Keratinocyte (primary cell): ENCODE results near the gene PTGES3. TPM values are rescaled to one million over a fixed set of nuclear protein-coding genes. Genes with fewer than 3 reads are reported as not detected.

Source experiments
- DNase-seq: peaks from one replicate; pipeline ENCODE4 v3.0.0-alpha.2; 2011; ENCODE audit warnings: low read depth, missing footprints, low spot score
- FAIRE-seq: peaks from 2 replicates; lab custom pipeline; 2011; peaks lifted over from hg19 to GRCh38; lab: Jason Lieb, UNC
- H2AFZ ChIP-seq: 2 replicates; pipeline ENCODE4 v1.6.0; 2012; ENCODE audit warnings: low read length, control low read depth, inconsistent platforms; ENCODE audit not compliant: control insufficient read depth
- H3K27ac ChIP-seq: 2 replicates; pipeline ENCODE4 v1.5.1; 2011; ENCODE audit warnings: low read length; ENCODE audit not compliant: control insufficient read depth, insufficient read depth
- H3K27me3 ChIP-seq: 3 replicates; pipeline ENCODE4 v1.6.0; 2011; ENCODE audit warnings: low read length; ENCODE audit not compliant: control insufficient read depth, insufficient read depth; ENCODE audit errors: extremely low read depth
- H3K36me3 ChIP-seq, 2 experiments: 2 replicates in 1 of 2; 3 replicates in 1 of 2; pipeline ENCODE4 v1.5.1; 2011; ENCODE audit warnings: low read length in 2 of 2, mild to moderate bottlenecking in 1 of 2; ENCODE audit not compliant: control insufficient read depth in 2 of 2, insufficient read depth in 2 of 2; ENCODE audit errors: extremely low read depth in 1 of 2
- H3K4me1 ChIP-seq: 3 replicates; pipeline ENCODE4 v1.5.1; 2011; ENCODE audit warnings: low read length; ENCODE audit not compliant: control insufficient read depth, insufficient read depth; ENCODE audit errors: extremely low read depth
- H3K4me2 ChIP-seq: 3 replicates; pipeline ENCODE4 v1.6.0; 2011; ENCODE audit warnings: low read depth, low read length; ENCODE audit not compliant: control insufficient read depth, insufficient read depth; ENCODE audit errors: extremely low read depth
- H3K4me3 ChIP-seq, 3 experiments: fragments of 200-600 bp in 1 of 3; sonication (generic) in 1 of 3; 2 replicates in 2 of 3; 3 replicates in 1 of 3; pipeline ENCODE4 v1.5.1; 2011 to 2016; ENCODE audit warnings: low read length in 3 of 3, mild to moderate bottlenecking in 3 of 3, control low read depth in 2 of 3, inconsistent platforms in 1 of 3, low read depth in 1 of 3, mixed read lengths in 1 of 3, mixed run types in 1 of 3, moderate library complexity in 1 of 3; ENCODE audit not compliant: control insufficient read depth in 2 of 3, insufficient read depth in 2 of 3; ENCODE audit errors: extremely low read depth in 1 of 3
- H3K79me2 ChIP-seq: 2 replicates; pipeline ENCODE4 v1.6.0; 2012; ENCODE audit warnings: low read length; ENCODE audit not compliant: control insufficient read depth, insufficient read depth
- H3K9ac ChIP-seq: 3 replicates; pipeline ENCODE4 v1.6.0; 2011; ENCODE audit warnings: low read length; ENCODE audit not compliant: control insufficient read depth, insufficient read depth; ENCODE audit errors: extremely low read depth
- H3K9me1 ChIP-seq: 3 replicates; pipeline ENCODE4 v1.6.0; 2011; ENCODE audit warnings: low read length; ENCODE audit not compliant: control insufficient read depth, insufficient read depth; ENCODE audit errors: extremely low read depth
- H3K9me3 ChIP-seq: 2 replicates; pipeline ENCODE4 v1.5.1; 2012; ENCODE audit warnings: low read depth, low read length; ENCODE audit not compliant: control insufficient read depth
- H4K20me1 ChIP-seq: 3 replicates; pipeline ENCODE4 v1.6.0; 2011; ENCODE audit warnings: low read length; ENCODE audit not compliant: control insufficient read depth, insufficient read depth; ENCODE audit errors: extremely low read depth
- EZH2 ChIP-seq: IDR thresholded peaks from one replicate; pipeline ENCODE4 v1.6.1; 2012; ENCODE audit warnings: inconsistent platforms, mild to moderate bottlenecking, low read length, moderate library complexity
- dilution Hi-C: fragments of 300-500 bp; cut with MboI; formaldehyde crosslinking; loops from one replicate; pipeline ENCODE4 v1.7.0; 2020; ENCODE audit warnings: low sequenced_read_pairs; ENCODE audit not compliant: extremely low pct_ligation_motif_present
- polyA plus RNA-seq, 5 experiments: library from polyadenylated mRNA; depleted of rRNA in 3 of 5; stranded (reverse) in 3 of 5; stranded (forward) in 1 of 5; unstranded in 1 of 5; fragments of >200 nt; gene quantifications; 1 replicate in 1 of 5; 2 replicates in 3 of 5; 3 replicates in 1 of 5; pipeline versions ENCODE4 v1.2.1 to v1.2.3, GENCODE V29; 2011 to 2012; ENCODE audit warnings: missing spikeins in 2 of 5, low read depth in 1 of 5, low replicate concordance in 1 of 5
- TF ChIP-seq, protein P1 (sequence below), 3 experiments: IDR thresholded peaks in 1 of 3; conservative IDR thresholded peaks in 1 of 3; optimal IDR thresholded peaks in 1 of 3; 2 replicates in 2 of 3; 3 replicates in 1 of 3; pipeline versions ENCODE3 to v1.5.1; 2011; ENCODE audit warnings: low read length in 3 of 3, mild to moderate bottlenecking in 3 of 3, moderate library complexity in 2 of 3, control low read depth in 1 of 3, inconsistent platforms in 1 of 3; ENCODE audit not compliant: insufficient read depth in 2 of 3; ENCODE audit errors: extremely low read depth in 1 of 3

Gene PTGES3
- polyA plus RNA-seq, 1 donor (not counting 4 experiments of a cell fraction or from before 2014, with no cell fraction given) = 136 TPM

DNA sequence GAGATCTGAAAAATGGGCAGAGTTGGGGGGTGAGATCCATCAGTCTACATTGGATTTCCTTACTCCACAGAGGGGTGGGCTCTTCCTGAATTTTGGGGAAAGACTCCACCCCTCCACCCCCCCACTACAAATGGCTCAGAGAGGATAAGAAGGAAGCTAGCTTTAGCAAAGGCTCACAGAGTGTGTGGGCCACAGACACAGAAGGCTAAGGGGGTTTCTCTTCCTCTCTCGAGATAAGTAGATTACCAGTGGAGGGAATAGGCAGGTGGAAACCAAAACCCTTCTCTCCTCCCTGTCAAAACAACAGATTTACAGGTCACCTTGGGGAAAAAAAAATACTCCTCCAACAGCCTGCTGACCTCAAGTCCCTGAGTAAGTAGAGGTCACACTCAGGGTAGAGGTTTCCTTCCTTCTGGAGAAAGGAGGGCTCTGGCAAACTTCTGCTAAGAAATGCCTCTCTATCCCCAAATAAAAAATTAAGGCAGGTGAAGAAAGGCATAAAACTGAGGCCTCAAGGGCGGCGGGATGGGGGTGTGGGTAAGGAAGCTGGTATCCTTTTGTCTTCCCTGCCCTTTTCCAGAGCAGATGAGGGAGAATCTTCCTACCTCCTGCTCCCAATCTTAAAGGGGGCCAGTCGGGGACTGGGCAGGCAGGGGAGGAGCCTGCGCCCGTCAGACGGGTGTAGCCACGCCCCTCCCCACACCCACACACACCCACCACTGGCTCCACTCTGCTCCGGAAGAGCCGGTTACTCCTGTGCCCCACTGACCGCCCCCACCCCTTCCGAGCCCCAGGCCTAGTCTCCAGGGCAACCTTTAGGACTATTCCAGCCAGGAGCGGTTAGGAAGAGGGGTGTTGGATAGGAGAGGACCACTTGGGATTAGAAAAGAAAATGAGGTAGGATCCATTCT lies 56.0 kb downstream of the PTGES3 start:
- H3K9ac ChIP-seq = peak overlapping the region; percentile 13
- H3K36me3 ChIP-seq = peaks cover 1 to 3% of the 10 kb centered on the region in 2 experiments
- H3K27me3 ChIP-seq = no peaks in the 10 kb centered on the region
- peak overlapping the region; percentile 17 for H3K27ac ChIP-seq
- peaks cover 82% of the 10 kb centered on the region for H3K79me2 ChIP-seq
- H3K9me1 ChIP-seq = peaks cover 4% of the 10 kb centered on the region
- peaks cover 56% of the 10 kb centered on the region for H3K4me1 ChIP-seq
- no peaks in the 10 kb centered on the region for H3K9me3 ChIP-seq
- TF ChIP-seq EZH2 = no peak
- TF ChIP-seq, protein P1, sequence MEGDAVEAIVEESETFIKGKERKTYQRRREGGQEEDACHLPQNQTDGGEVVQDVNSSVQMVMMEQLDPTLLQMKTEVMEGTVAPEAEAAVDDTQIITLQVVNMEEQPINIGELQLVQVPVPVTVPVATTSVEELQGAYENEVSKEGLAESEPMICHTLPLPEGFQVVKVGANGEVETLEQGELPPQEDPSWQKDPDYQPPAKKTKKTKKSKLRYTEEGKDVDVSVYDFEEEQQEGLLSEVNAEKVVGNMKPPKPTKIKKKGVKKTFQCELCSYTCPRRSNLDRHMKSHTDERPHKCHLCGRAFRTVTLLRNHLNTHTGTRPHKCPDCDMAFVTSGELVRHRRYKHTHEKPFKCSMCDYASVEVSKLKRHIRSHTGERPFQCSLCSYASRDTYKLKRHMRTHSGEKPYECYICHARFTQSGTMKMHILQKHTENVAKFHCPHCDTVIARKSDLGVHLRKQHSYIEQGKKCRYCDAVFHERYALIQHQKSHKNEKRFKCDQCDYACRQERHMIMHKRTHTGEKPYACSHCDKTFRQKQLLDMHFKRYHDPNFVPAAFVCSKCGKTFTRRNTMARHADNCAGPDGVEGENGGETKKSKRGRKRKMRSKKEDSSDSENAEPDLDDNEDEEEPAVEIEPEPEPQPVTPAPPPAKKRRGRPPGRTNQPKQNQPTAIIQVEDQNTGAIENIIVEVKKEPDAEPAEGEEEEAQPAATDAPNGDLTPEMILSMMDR (optimal IDR thresholded peaks at IDR 0.05 in 1 of 3, IDR thresholded peaks at IDR 0.05 in 1 of 3, conservative IDR thresholded peaks at IDR 0.05 in 1 of 3; ENCODE audit: extremely low read depth in 1 of 3, insufficient read depth in 2 of 3, low read length in 3 of 3) = no peak
- FAIRE-seq (no peak), DNase-seq (no peak)
- H3K4me2 ChIP-seq = peak overlapping the region; percentile 100
- dilution Hi-C loops = no loop called here
- H4K20me1 ChIP-seq = peaks cover 6% of the 10 kb centered on the region
- no peak overlapping the region for H2AFZ ChIP-seq
- peak overlapping the region; percentile 23 to 95 (median 94) for H3K4me3 ChIP-seq

DNA sequence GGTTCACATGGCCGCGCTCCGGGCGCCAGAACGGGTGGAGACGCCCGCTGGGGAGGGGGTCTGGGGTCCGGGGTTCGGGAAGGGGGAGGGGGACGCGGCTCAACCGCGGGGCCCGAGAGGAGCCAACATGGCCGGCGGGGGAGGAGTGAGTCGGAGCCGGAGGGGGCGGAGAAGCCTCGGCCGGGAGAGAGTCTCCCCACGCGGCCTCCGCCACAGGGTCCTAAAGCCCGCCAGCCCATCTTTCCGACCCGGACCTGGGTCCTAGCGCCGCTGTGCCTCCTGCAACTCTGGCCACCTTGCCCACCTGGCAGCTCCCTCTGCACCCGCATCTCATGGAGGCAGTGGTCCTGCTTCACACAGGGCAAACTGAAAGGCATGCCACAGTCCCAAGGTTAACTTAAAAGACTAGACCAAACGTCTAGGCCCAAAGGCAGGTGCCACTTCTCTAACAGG lies 57.9 kb downstream of the PTGES3 start, which contains the start of gene BAZ2A:
TSS of gene BAZ2A (minus strand) at position 147 of the 453 bp plus-strand sequence. CDS start 12,796 bp downstream, outside the sequence.
- Histone ChIP-seq H3K9me3 (no peaks in the 10 kb centered on the region), H3K9me1 (peaks cover 4% of the 10 kb centered on the region), H3K79me2 (peaks cover 89% of the 10 kb centered on the region), H3K27me3 (no peaks in the 10 kb centered on the region), H3K4me2 (peak within 1 kb of the TSS; percentile 97), H4K20me1 (peaks cover 6% of the 10 kb centered on the region), H3K36me3 (peaks cover 4 to 11% of the 10 kb centered on the region in 2 experiments), H2AFZ (peak within 1 kb of the TSS; percentile 59), H3K27ac (peak within 1 kb of the TSS; percentile 85), H3K9ac (peak within 1 kb of the TSS; percentile 87), H3K4me3 (peak within 1 kb of the TSS; percentile 92 to 99 (median 97)), H3K4me1 (peaks cover 42% of the 10 kb centered on the region)
- FAIRE-seq (no peak), DNase-seq (no peak)
- no peak for TF ChIP-seq EZH2
- TF ChIP-seq, protein P1 (optimal IDR thresholded peaks at IDR 0.05 in 1 of 3, IDR thresholded peaks at IDR 0.05 in 1 of 3, conservative IDR thresholded peaks at IDR 0.05 in 1 of 3; ENCODE audit: extremely low read depth in 1 of 3, insufficient read depth in 2 of 3, low read length in 3 of 3) = no peak
- dilution Hi-C loops = no loop called here
